GM06990 (cell line): ENCODE results near the gene SLC2A4RG.

ENCODE experiments used
- DNase-seq: peaks from one replicate; pipeline ENCODE4 v3.0.0-alpha.2; 2011; ENCODE audit not compliant: insufficient read length; ENCODE audit errors: extremely low read depth
- H3K27me3 ChIP-seq: replicated peaks from 2 replicates; pipeline ENCODE4 v1.6.0; 2011; ENCODE audit warnings: low read length; ENCODE audit not compliant: control insufficient read depth, insufficient read depth
- H3K36me3 ChIP-seq: 2 replicates; pipeline ENCODE4 v1.5.1; 2011; ENCODE audit warnings: low read length; ENCODE audit not compliant: control insufficient read depth, insufficient read depth
- H3K4me3 ChIP-seq: replicated peaks from 2 replicates; pipeline ENCODE4 v1.5.1; 2011; ENCODE audit warnings: low read depth, mild to moderate bottlenecking, control low read depth, low read length
- CTCF ChIP-seq: IDR thresholded peaks from 2 replicates; pipeline ENCODE4 v1.5.1; 2011; ENCODE audit warnings: low read length, control low read depth, mild to moderate bottlenecking, inconsistent platforms; ENCODE audit not compliant: insufficient read depth, poor library complexity, severe bottlenecking

Gene SLC2A4RG

GRCh38 chr20:63756648-63756991 lies 17.0 kb downstream of the SLC2A4RG start:
- no peak for TF ChIP-seq CTCF
- Histone ChIP-seq H3K27me3 (no peaks in the 10 kb centered on the region), H3K36me3 (no peaks in the 10 kb centered on the region), H3K4me3 (no peak overlapping the region)
- no peak for DNase-seq

GRCh38 chr20:63758152-63758551 lies 18.6 kb downstream of the SLC2A4RG start:
- no peaks in the 10 kb centered on the region for H3K27me3 ChIP-seq
- no peak for DNase-seq
- H3K4me3 ChIP-seq, result no peak overlapping the region
- H3K36me3 ChIP-seq, result no peaks in the 10 kb centered on the region
- no peak for TF ChIP-seq CTCF

- no peak for TF ChIP-seq CTCF
- Histone ChIP-seq H3K4me3 (no peak overlapping the region), H3K27me3 (no peaks in the 10 kb centered on the region), H3K36me3 (no peaks in the 10 kb centered on the region)
- no peak for DNase-seq
These were observed 19.9 kb downstream of the SLC2A4RG start for GRCh38 chr20:63759377-63759901.

- no peaks in the 10 kb centered on the region for H3K27me3 ChIP-seq
- no peak for TF ChIP-seq CTCF
- no peaks in the 10 kb centered on the region for H3K36me3 ChIP-seq
- DNase-seq, result no peak
- H3K4me3 ChIP-seq, result no peak overlapping the region
These were observed 25.7 kb downstream of the SLC2A4RG start for GRCh38 chr20:63765082-63765873.

- no peaks in the 10 kb centered on the region for H3K27me3 ChIP-seq
- no peak overlapping the region for H3K4me3 ChIP-seq
- TF ChIP-seq CTCF, result no peak
- DNase-seq, result no peak
- no peaks in the 10 kb centered on the region for H3K36me3 ChIP-seq
These were observed 26.3 kb downstream of the SLC2A4RG start for GRCh38 chr20:63765902-63766301.
